PC-3 (cell line): ENCODE measurements around the gene LRRC8E. TPM values are rescaled to one million over a fixed set of nuclear protein-coding genes. Genes with fewer than 3 reads are reported as not detected.

Experiments
- ATAC-seq: fragments of 200-7000 bp; cut with Tn5 transposase; 2 replicates; pipeline ENCODE4 v1.9.1; 2020; ENCODE audit warnings: mild to moderate bottlenecking, moderate library complexity
- BruUV-seq: library from RNA; stranded (reverse); fragments of 400-500 nt; replicated peaks from 2 replicates; lab custom pipeline; 2021; lab: Mats Ljungman, UMichigan
- CTCF ChIA-PET: fragments of 300-600 bp; sonication (Branson Sonifier 250); formaldehyde crosslinking; loops from one replicate; lab custom pipeline; 2022; ENCODE audit warnings: antibody characterized with exemption; lab: Charles Lee
- POLR2A ChIA-PET: fragments of 300-600 bp; sonication (Branson Sonifier 250); formaldehyde crosslinking; loops from one replicate; lab custom pipeline; 2022; ENCODE audit warnings: antibody characterized with exemption; ENCODE audit not compliant: unreplicated experiment; lab: Charles Lee
- DNase-seq: peaks from one replicate; pipeline ENCODE4 v3.0.0-alpha.2; 2015
- H2AFZ ChIP-seq: fragments of 300-600 bp; sonication (generic); 2 replicates; pipeline ENCODE4 v1.6.0; 2016; ENCODE audit warnings: antibody characterized with exemption, low read length
- H3F3A ChIP-seq: fragments of 300-600 bp; sonication (generic); one replicate; pipeline ENCODE4 v1.6.0; 2017; ENCODE audit warnings: antibody characterized with exemption, low read length, control low read depth, mild to moderate bottlenecking; ENCODE audit not compliant: unreplicated experiment
- H3K27ac ChIP-seq: fragments of 300-600 bp; sonication (generic); 2 replicates; pipeline ENCODE4 v1.5.1; 2016; ENCODE audit warnings: mild to moderate bottlenecking, low read length
- H3K27me3 ChIP-seq: fragments of 300-600 bp; sonication (generic); 2 replicates; pipeline ENCODE4 v1.6.1; 2016; ENCODE audit warnings: low read length, mixed read lengths
- H3K36me3 ChIP-seq: fragments of 300-600 bp; sonication (generic); 2 replicates; pipeline ENCODE4 v1.6.1; 2016; ENCODE audit warnings: low read depth, mixed run types, low read length, mixed read lengths
- H3K4me1 ChIP-seq: fragments of 300-600 bp; sonication (generic); 2 replicates; pipeline ENCODE4 v1.5.1; 2016; ENCODE audit warnings: low read length; ENCODE audit not compliant: insufficient read depth
- H3K4me2 ChIP-seq: fragments of 300-600 bp; sonication (generic); 2 replicates; pipeline ENCODE4 v1.6.0; 2016; ENCODE audit warnings: low read length
- H3K4me3 ChIP-seq: fragments of 300-600 bp; sonication (generic); 2 replicates; pipeline ENCODE4 v1.5.1; 2016; ENCODE audit warnings: mild to moderate bottlenecking, low read length, mixed read lengths
- H3K79me2 ChIP-seq: fragments of 300-600 bp; sonication (generic); 2 replicates; pipeline ENCODE4 v1.6.1; 2017; ENCODE audit warnings: low read length, mixed read lengths
- H3K9ac ChIP-seq: fragments of 300-600 bp; sonication (generic); 2 replicates; pipeline ENCODE4 v1.6.0; 2016; ENCODE audit warnings: mild to moderate bottlenecking, low read length
- H3K9me2 ChIP-seq: fragments of 300-600 bp; sonication (generic); replicated peaks from 2 replicates; pipeline ENCODE4 v1.6.1; 2016; ENCODE audit warnings: mixed run types, low read length, mixed read lengths
- H3K9me3 ChIP-seq: fragments of 300-600 bp; sonication (generic); 2 replicates; pipeline ENCODE4 v1.6.1; 2016; ENCODE audit warnings: low read length, mixed read lengths
- H4K20me1 ChIP-seq: fragments of 300-600 bp; sonication (generic); 2 replicates; pipeline ENCODE4 v1.6.1; 2016; ENCODE audit warnings: low read length, mixed read lengths
- EZH2 ChIP-seq: fragments of 300-600 bp; sonication (generic); IDR thresholded peaks from one replicate; pipeline ENCODE4 v1.6.1; 2017; ENCODE audit warnings: antibody characterized with exemption, mild to moderate bottlenecking, low read length; ENCODE audit not compliant: unreplicated experiment
- EZH2phosphoT487 ChIP-seq: fragments of 300-600 bp; sonication (generic); IDR thresholded peaks from 2 replicates; pipeline ENCODE4 v1.6.1; 2018; ENCODE audit warnings: mild to moderate bottlenecking, antibody characterized with exemption, low read length, borderline replicate concordance
- intact Hi-C: fragments of 100-400 bp; cut with micrococcal nuclease; formaldehyde crosslinking; loops from 2 replicates; pipeline ENCODE4 v1.9.0; 2023
- total RNA-seq: library from RNA; depleted of rRNA; stranded (reverse); fragments of >200 nt; gene quantifications from 2 replicates; pipeline ENCODE4 v1.2.3, GENCODE V29; 2014
- TF ChIP-seq, protein P1 (sequence below): fragments of 300-600 bp; sonication (generic); conservative IDR thresholded peaks from 2 replicates; pipeline ENCODE4 v1.5.1; 2017; ENCODE audit warnings: antibody characterized with exemption, low read depth, mild to moderate bottlenecking, low read length

LRRC8E gene
- total RNA-seq, 1 experiment from 2014 or later: 30.8 TPM

DNA sequence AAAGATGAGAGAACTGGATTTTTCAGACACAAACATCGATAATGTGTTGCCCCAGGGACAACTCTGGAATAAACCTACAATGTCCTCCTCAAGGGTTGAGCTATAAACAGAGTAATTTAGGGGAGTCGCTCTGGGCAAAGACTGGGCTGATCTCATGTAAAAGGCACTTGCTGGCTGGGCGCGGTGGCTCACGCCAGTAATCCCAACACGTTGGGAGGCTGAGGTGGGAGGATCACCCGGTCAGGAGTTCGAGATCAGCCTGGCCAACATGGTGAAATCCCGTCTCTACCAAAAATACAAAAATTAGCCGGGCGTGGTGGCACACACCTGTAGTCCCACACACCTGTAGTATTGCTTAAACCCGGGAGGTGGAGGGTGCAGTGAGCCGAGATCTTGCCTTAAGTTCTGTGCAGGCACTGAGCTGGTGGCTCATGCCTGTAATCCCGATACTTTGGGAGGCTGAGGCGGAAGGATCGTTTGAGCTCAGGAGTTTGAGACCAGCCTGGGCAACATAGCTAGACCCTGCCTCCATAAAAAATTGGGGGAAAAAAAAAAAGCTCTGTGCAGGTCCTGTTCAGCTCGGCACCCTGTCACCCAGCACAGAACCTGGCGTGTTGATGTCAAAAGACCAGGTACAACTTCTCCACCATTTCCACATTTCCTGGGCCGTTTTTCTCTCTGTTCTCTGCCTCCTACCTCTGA, 53.7 kb downstream of the LRRC8E start:
- no peaks in the 10 kb centered on the region for H3K9me3 ChIP-seq
- H3K4me3 ChIP-seq: peak overlapping the region; percentile 91
- intact Hi-C loops: loop anchor here (5.0 kb wide), 1 partner anchor 45 kb away; no protein-coding TSS in a partner anchor
- H3K27ac ChIP-seq: no peak overlapping the region
- peaks cover 14% of the 10 kb centered on the region for H3K4me1 ChIP-seq
- DNase-seq (no peak), ATAC-seq (no peak)
- POLR2A ChIA-PET: no interaction called here
- CTCF ChIA-PET: no interaction called here
- H3K36me3 ChIP-seq: peaks cover 30% of the 10 kb centered on the region
- BruUV-seq: no TSS peak
- H2AFZ ChIP-seq: no peak overlapping the region
- no peaks in the 10 kb centered on the region for H3K27me3 ChIP-seq
- peak overlapping the region; percentile 89 for H3K4me2 ChIP-seq
- TF ChIP-seq EZH2 (no peak), EZH2phosphoT487 (no peak)
- TF ChIP-seq, protein P1, sequence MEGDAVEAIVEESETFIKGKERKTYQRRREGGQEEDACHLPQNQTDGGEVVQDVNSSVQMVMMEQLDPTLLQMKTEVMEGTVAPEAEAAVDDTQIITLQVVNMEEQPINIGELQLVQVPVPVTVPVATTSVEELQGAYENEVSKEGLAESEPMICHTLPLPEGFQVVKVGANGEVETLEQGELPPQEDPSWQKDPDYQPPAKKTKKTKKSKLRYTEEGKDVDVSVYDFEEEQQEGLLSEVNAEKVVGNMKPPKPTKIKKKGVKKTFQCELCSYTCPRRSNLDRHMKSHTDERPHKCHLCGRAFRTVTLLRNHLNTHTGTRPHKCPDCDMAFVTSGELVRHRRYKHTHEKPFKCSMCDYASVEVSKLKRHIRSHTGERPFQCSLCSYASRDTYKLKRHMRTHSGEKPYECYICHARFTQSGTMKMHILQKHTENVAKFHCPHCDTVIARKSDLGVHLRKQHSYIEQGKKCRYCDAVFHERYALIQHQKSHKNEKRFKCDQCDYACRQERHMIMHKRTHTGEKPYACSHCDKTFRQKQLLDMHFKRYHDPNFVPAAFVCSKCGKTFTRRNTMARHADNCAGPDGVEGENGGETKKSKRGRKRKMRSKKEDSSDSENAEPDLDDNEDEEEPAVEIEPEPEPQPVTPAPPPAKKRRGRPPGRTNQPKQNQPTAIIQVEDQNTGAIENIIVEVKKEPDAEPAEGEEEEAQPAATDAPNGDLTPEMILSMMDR: no peak
- no peaks in the 10 kb centered on the region for H3F3A ChIP-seq
- peaks cover 9% of the 10 kb centered on the region; the same call in 1 of the 2 replicates for H4K20me1 ChIP-seq
- H3K9me2 ChIP-seq: no peaks in the 10 kb centered on the region
- H3K9ac ChIP-seq: peak overlapping the region; percentile 99
- H3K79me2 ChIP-seq: peaks cover 65% of the 10 kb centered on the region

DNA sequence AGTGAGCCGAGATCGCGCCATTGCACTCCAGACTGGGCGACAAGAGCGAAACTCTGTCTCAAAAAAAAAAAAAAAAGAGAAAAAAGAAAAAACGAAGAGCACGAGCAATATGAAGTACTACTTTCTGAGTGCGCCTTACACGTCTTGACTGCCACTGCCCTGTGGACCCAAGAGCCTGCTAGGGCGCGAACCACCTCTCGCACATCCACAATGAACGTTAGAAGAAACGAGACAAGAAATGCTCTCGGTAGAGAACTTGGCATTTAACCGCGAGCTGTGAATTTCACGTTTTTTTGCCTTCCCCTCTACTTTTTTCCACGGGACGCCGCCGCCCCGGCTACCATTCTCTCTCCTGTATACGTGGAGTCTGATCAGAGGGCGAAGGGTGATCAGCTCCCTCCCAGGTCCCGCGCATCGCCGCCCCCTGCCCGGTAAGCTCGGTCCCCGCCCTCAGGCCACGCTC, 54.7 kb downstream of the LRRC8E start:
- Histone ChIP-seq H3K4me2 (peak overlapping the region; percentile 89), H3K9me3 (no peaks in the 10 kb centered on the region), H3K79me2 (peaks cover 61% of the 10 kb centered on the region), H3K27ac (peak overlapping the region; percentile 75), H4K20me1 (peaks cover 9% of the 10 kb centered on the region; the same call in 1 of the 2 replicates), H3K9ac (peak overlapping the region; percentile 99), H2AFZ (peak overlapping the region; percentile 67), H3K4me3 (peak overlapping the region; percentile 91), H3K36me3 (peaks cover 22% of the 10 kb centered on the region), H3K4me1 (peaks cover 14% of the 10 kb centered on the region), H3K27me3 (no peaks in the 10 kb centered on the region), H3K9me2 (no peaks in the 10 kb centered on the region), H3F3A (no peaks in the 10 kb centered on the region)
- POLR2A ChIA-PET: interaction anchor here (1.0 to 1.4 kb wide), 2 partner anchors 14 to 22 kb away, joined by 9 to 47 read pairs; no protein-coding TSS in a partner anchor
- ATAC-seq (no peak), DNase-seq (peak; percentile 23)
- TF ChIP-seq, protein P1: no peak
- no peak for TF ChIP-seq EZH2
- no peak for TF ChIP-seq EZH2phosphoT487
- CTCF ChIA-PET: interaction anchor here (0.5 to 1.7 kb wide), 5 partner anchors 14 to 207 kb away, joined by 3 to 20 read pairs (median 15); partner anchors contain the start of gene SNAPC2
- TSS peak; percentile 43 for BruUV-seq
- intact Hi-C loops: loop anchor here (1.0 to 5.0 kb wide), 2 partner anchors 14 to 44 kb away; no protein-coding TSS in a partner anchor
